Choroid plexus epithelial cell (primary cell): Measurements from ENCODE around the gene SLC22A24.
"Not testable (repeated sequence)": the region's sequence is repeated elsewhere in the genome, so short reads cannot be mapped to it uniquely, and the experiment has no call there.

Experiments
- DNase-seq: peaks from one replicate; pipeline ENCODE4 v3.0.0-alpha.2; 2010; ENCODE audit warnings: low read depth
- H3K4me3 ChIP-seq: 2 replicates; pipeline ENCODE4 v1.5.1; 2011; ENCODE audit warnings: low read depth, mild to moderate bottlenecking, control low read depth, low read length, moderate library complexity
- CTCF ChIP-seq: conservative IDR thresholded peaks from 2 replicates; pipeline ENCODE4 v1.5.1; 2011; ENCODE audit warnings: low read depth, mild to moderate bottlenecking, control low read depth, inconsistent platforms, low read length, moderate library complexity

SLC22A24 gene

GRCh38 chr11:63142459-63142858 lies 1.6 kb downstream of the SLC22A24 start:
- no peak for TF ChIP-seq CTCF
- no peak overlapping the region for H3K4me3 ChIP-seq
- DNase-seq, result no peak

GRCh38 chr11:63132985-63133775 lies 10.8 kb downstream of the SLC22A24 start:
- no peak overlapping the region for H3K4me3 ChIP-seq
- TF ChIP-seq CTCF, result no peak
- no peak for DNase-seq

GRCh38 chr11:63099555-63099954 lies 44.5 kb downstream of the SLC22A24 start:
- peak; percentile 14 for DNase-seq
- TF ChIP-seq CTCF, result no peak
- H3K4me3 ChIP-seq, result no peak overlapping the region

GRCh38 chr11:63080682-63081081 lies 63.3 kb downstream of the SLC22A24 start:
- TF ChIP-seq CTCF, result no peak
- no peak for DNase-seq
- no peak overlapping the region for H3K4me3 ChIP-seq

GRCh38 chr11:63046203-63046602 lies 97.8 kb downstream of the SLC22A24 start:
- not testable (repeated sequence) for DNase-seq, H3K4me3 ChIP-seq

GRCh38 chr11:63042596-63042995 lies 101.4 kb downstream of the SLC22A24 start:
- no peak for DNase-seq
- TF ChIP-seq CTCF, result no peak
- H3K4me3 ChIP-seq, result no peak overlapping the region

GRCh38 chr11:63032457-63032856 lies 111.6 kb downstream of the SLC22A24 start:
- no peak overlapping the region for H3K4me3 ChIP-seq
- no peak for DNase-seq
- no peak for TF ChIP-seq CTCF
